GM18507 (cell line): ENCODE data around the gene SSTR4.
"Not testable (repeated sequence)": the region's sequence is repeated elsewhere in the genome, so short reads cannot be mapped to it uniquely, and the experiment has no call there.

Experiments
- DNase-seq: peaks from one replicate; pipeline ENCODE4 v3.0.0; 2011; ENCODE audit warnings: low read depth; ENCODE audit not compliant: insufficient read length; ENCODE audit errors: extremely low spot score
- FAIRE-seq: peaks from 2 replicates; lab custom pipeline; 2011; peaks lifted over from hg19 to GRCh38; lab: Jason Lieb, UNC

SSTR4 gene

DNA sequence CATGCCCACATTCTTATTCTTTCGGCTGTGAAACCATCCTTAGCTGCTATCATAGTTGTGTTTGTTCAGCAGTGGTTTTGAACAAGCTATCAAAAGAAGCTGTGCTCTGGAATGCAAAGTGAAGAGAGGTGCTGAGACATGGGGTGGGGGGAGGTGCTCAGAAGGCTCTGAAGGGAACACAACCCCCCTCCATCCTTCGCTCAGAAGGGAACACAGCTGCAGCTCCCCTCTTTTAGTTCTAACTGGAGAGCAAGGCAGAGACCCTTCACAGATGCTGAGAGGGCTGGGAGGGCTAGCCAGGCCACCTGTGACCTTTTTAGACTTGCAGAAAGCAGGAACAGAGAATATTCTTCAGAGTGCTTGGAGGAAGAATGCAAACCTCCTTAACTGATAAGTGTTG lies 17.6 kb upstream of the SSTR4 start:
- FAIRE-seq (no peak), DNase-seq (no peak)

DNA sequence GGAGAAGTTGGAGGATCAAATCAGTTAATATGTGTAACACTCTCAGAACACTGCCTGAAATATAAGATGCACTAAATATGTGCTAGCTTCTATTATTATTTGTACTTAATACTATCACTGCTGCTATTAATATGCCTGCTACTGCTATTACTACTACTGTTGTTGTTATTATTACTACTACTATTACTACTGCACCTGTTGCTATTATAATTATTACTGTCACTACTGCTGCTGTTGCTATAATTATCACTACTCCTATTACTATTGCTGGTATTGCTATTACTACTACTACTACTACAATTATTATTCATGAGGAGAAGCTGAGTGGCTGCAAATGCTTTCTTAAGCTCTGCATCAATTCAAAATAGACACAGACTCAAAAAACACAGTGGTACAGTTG lies 16.7 kb upstream of the SSTR4 start:
- no peak for FAIRE-seq
- no peak for DNase-seq

DNA sequence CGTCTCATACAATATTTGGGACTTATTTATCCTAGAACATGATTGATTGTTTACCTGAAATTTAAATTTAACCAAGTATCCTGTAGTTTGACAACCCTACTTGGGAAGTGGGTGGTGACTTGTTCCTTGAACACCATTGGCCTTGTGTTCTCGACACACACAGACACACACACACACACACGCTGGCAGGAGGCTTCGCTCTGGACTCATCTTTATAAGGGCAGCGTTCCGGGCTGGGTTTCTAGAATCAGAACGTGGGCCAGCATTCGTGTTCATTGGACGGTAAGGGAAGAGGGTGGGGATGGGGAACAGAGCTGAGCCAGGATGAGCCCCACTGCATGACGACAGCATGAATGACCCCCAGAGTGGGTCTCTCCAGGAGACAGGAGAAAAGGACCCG lies 16.2 kb upstream of the SSTR4 start:
- DNase-seq (no peak), FAIRE-seq (no peak)

DNA sequence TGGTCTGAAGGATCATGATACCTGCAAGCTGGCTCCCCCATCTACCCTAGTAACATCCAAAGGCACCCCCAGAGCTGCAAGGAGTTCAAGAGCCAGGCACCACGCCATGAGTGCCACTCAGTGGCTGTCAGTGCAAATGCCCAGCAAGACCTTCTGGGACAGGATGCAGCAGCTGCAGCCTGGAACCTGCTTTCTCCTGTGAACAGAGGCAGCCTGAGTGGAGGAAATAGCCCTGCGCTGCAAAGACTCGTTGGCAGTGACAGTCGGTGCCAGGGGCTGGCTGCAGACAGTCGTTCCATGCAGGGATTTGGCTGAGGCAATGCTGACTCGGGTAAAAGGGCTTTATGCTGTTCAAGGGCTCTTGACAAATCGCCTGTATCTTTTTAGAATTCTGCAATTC lies 15.7 kb upstream of the SSTR4 start:
- no peak for DNase-seq
- no peak for FAIRE-seq

DNA sequence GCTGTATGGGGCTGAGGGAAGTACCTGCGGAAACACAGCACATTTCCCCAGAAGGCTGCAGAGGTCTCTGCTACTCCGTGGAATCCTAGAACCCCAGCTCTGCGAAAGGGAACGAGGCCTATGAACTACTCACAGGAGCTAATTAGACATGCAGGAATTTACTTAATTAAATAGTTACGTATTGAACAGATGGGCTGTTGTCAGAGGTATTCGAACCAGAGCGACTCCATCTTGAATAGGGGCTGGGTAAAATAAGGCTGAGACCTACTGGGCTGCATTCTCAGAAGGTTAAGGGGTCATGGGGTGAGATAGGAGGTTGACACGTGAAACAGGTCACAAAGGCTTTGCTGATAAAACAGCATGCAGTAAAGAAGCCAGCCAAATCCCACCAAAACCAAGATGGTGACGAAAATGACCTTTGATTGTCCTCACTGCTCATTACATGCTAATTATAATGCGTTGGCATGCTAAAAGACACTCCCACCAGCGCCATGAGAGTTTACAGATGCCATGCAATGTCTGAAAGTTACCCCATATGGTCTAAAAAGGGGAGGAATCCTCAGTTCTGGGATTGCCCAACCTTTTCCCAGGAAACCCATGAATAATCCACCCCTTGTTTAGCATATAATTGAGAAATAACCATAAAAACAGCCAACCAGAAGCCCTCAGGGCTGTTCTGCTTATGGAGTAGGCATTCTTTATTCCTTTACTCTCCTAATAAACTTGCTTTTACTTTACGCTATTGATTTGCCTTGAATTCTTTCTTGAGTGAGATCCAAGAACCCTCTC lies 14.7 kb upstream of the SSTR4 start:
- no peak for DNase-seq
- no peak for FAIRE-seq

DNA sequence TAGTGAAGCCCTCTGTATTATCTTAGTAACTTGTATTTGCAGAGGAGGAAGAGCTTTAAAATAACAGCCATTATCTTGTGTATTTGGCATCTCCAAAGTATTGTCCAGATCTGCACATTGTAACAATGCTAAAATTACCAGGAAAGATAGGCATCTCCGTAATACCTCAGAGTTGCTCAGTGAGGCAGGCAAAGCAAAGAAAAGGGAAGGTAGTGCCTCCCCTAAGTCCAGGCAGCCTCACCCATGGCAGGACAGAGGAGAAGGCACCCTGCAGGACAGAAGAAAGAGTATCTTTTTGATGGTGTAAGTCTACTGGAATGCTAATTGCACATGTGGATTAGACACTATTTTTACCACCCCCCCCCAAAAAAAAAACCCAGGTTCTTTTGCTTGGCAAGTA lies 13.6 kb upstream of the SSTR4 start:
- no peak for DNase-seq

DNA sequence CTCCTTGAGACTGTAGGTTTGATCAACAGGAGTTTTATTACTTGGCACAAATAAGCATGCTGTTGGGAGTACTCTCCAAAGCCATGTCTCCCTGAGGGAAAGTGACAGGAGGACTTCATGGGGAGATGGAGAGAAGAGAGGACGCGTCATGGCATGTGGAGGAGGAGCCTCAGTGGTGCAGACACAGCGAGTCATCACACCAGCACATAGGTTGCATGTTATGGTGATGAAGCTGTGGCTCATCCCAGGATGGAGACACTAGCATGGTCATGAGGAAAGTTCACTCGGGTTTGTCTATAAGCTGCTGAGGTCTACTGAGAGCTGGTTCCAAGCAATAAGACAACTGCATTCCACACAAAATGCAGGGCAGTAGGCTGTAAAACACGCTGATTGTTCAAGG lies 13.2 kb upstream of the SSTR4 start:
- DNase-seq = no peak
- FAIRE-seq = no peak

More for the DNA sequence above, 13.6 kb upstream of the SSTR4 start:
- no peak for FAIRE-seq

DNA sequence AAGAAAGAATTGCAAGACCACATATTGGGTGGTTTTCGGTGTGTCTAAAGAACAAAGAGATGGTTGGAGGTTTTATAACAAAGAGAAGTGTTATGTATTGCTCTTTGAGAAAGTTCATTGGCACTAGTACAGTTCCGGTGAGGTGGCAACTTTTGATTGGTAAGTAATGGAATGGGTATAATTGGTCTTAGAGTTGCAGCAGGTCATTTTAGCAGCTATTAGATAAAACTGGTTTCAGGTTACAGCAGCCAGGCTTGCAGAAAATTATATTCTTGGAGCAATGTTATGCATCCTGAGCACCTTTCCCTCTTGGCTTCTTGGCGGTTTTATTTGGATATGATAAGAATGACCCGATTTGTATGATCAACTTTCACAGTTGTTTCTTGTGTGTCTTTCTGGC lies 12.3 kb upstream of the SSTR4 start:
- DNase-seq (no peak), FAIRE-seq (no peak)

DNA sequence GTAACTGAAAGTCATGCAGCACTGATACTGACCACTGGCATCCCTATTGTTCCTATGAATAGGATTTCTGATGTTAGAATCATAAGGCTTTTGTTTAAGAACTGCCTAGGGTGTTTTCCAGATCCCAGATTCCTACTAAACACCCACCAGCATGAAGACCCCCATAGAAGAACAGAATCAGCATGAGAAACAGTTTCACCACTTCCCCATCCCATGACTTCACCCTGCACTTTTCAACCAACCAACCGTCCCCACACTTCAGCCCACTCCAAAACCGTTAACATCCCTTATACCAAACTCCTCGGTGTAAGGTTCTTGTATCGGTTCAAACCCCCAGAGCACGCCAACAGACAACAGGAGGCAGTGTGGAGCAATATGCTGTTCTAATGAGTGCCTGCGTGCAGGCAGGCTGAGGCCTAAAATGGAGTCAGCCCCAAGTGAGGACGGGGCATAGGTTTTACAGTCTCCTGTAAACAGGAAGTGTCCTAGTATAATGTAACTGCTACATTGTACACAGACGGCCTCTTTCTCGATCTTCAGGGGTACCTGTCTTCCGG lies 11.4 kb upstream of the SSTR4 start:
- FAIRE-seq = no peak
- DNase-seq = no peak

DNA sequence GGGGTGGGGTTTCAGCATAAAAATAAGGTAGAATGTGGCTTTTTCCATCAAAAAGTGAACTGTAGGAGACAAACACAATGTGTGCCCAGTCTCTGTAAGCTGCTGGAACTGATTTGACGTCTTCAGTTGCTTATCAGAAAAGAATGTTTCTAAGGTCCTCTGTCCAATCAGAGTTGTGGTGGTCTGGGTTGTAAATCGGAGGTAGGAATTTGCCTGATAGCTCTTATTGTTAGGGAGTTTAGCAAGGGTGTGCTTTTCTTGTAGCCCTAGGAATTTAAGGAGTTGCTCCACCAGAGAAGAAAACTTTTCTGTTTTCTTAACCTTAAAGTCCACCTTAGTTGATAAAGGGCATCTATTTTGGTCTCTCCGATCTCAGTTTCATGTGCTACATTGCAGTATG lies 10.4 kb upstream of the SSTR4 start:
- FAIRE-seq = no peak
- DNase-seq = no peak

DNA sequence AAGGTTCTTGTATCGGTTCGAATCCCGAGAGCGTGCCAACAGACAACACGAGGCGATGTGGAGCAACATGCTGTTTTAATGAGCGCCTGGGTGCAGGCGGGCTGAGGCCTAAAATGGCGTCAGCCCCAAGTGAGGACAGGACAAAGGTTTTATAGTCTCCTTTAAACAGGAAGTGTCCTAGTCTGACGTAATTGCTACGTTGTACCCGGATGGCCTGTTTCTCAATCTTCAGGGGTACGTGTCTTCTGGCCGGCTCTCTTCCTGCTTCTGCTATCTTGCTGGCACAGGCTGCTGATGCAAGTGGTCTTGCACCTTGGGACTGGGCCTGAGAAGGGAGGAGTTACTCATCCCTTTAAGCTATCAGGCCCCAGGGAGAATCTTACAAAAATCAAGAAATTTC lies 9.6 kb upstream of the SSTR4 start:
- not testable (repeated sequence) for DNase-seq, FAIRE-seq

DNA sequence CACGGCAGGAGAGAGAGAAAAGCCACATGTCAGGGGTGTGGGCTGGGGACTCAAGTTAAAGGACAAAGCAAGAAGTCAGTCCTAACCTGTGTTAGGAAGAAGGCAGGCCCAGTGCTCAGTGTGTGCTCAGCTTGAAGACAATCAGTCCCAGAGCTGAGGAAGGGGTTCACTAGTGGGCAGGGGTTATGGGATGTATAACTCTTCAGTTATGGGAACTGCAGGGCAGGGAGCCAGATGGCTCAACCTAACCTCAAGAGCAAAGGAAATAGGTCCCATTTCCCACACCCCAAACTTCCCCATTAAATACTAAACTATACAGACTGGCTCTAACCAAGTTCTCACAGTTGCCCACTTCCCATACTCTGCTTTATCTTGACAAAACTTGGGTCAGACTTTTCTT lies 7.4 kb upstream of the SSTR4 start:
- no peak for DNase-seq
- FAIRE-seq = no peak

DNA sequence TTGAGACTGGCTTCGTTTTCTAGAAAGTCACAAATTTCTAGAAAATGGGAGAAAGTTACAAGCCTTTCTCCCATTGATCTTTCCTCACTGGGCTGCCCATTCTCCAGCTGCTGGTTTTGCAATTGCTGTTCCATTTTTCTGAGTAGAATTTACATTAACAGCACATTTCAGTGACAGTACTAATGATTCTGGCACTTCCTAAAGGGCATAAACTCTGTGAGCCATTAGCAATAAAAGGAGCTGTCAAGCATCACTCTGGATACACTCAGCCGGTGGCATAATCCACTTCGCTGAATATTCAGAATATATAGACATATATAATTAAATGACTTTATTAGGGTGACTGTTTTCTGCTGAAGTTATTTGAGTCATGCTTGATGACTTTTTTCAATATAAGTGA lies 6.7 kb upstream of the SSTR4 start:
- FAIRE-seq (no peak), DNase-seq (no peak)

DNA sequence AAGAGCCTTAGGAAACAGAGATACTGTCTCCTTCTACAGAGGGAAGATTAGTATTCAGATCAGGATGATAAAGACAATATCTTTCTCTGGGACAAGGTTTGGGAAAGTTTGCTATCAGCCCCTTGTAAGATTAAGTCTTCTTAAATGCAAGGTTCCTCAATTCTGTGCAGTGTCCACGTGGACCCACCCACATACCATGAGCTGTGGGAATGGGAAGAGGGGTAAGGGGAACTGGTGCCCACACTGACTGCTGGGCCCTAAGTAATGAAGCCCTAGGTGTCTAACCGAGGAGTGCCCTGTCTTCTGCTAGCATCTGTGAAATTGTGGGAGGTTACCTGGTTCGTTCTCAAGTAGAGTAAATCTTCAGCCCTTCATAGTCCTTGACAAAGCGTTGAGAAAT lies 5.8 kb upstream of the SSTR4 start:
- DNase-seq = no peak
- FAIRE-seq = no peak

DNA sequence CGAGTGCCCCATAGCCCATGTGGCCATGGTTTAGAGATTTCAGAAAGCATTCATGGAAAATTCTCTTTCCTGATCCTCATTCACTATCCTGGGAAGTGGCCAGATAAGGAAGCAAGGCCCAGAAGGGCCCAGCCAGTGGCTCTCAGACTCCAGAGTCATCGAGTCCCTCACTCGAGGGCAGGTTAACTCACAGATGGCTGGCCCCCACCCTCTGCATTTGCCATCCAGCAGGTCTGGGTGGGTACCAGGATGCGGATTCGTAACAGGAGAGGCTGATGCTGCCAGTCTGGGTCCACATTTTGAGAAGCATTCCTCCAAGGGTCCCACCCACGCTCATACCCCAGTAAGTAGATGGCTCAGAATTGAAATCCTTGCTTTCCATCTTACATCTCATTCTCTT lies 3.8 kb upstream of the SSTR4 start:
- no peak for FAIRE-seq
- DNase-seq = no peak

DNA sequence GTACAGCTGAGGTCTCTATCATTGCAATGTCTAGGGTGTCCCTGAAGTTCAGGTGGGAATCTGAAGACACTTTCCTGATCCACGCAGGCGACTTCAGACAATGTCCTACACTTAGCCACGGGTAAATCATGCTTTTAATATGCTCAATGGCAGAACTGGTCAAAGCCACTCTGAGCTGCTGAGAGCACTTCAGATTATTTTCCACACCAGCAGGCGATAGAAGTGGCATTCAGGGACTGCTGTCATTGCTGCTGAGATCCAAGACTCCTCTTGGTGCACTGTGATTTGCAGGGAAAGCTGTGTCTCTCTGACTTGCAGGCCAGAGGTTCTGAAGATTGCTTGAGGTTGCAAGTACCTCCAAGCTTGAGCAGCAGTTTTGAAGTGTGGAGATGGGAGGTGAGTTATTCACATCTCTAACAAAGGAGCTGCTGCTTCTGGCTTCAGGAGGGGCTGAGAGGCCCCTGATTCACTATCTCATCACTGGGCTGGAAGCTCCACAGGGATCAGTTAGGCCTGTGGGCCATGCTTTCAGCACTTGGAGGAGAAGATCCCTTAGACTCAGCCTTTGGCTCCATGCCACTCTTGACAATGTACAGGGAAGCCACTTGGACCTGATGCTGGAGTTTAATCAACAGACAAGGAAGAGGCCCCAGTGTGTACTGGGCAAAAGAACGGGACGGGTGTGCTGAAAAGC lies 2.9 kb upstream of the SSTR4 start:
- DNase-seq (no peak), FAIRE-seq (no peak)

DNA sequence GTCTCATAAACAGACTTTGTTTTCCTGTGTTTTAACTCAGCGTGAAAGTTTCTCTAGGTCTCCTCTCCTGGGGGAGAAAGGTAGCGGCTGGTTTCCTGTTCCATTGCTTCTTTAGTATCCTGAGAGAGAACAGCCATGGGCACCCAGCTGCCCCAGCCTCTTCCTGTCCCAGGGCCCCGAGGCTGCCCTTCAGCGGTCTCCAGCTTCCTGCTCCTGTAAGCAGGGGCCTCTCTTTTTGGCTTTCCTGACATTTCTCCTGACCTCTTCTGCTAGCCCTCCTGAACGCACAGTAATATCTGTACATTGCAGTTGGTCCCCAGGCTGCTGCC lies 2.4 kb upstream of the SSTR4 start:
- no peak for FAIRE-seq
- DNase-seq = no peak

DNA sequence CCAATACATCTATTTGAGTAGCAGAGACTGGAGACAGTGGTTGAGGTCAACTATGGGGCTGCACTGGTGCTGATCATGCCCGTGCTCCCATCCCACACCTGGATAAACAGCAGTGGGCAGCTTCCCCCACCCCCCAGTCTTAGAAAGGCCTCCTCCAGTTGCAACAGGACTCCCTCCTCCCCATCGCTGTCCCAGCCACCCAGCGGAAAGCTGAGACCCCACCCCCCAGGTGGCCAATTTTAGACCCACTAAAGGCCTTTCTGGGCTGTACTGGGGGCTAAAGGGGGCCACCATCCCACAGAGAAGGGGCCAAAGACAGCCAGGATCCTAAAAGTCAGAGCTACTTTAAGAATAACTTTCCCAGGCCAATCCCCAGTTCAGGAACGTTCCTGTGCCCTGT lies 1.2 kb upstream of the SSTR4 start:
- DNase-seq (no peak), FAIRE-seq (no peak)

DNA sequence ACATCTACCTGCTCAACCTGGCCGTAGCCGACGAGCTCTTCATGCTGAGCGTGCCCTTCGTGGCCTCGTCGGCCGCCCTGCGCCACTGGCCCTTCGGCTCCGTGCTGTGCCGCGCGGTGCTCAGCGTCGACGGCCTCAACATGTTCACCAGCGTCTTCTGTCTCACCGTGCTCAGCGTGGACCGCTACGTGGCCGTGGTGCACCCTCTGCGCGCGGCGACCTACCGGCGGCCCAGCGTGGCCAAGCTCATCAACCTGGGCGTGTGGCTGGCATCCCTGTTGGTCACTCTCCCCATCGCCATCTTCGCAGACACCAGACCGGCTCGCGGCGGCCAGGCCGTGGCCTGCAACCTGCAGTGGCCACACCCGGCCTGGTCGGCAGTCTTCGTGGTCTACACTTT lies 619 bp downstream of the SSTR4 start:
- FAIRE-seq (no peak), DNase-seq (no peak)

DNA sequence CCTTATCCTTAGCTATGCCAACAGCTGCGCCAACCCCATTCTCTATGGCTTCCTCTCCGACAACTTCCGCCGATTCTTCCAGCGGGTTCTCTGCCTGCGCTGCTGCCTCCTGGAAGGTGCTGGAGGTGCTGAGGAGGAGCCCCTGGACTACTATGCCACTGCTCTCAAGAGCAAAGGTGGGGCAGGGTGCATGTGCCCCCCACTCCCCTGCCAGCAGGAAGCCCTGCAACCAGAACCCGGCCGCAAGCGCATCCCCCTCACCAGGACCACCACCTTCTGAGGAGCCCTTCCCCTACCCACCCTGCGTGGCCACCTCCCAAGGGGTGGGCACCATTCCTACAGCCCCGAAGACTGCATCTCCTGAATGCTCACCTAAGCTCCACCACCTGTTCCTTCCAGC lies 1.3 kb downstream of the SSTR4 start:
- no peak for FAIRE-seq
- no peak for DNase-seq

DNA sequence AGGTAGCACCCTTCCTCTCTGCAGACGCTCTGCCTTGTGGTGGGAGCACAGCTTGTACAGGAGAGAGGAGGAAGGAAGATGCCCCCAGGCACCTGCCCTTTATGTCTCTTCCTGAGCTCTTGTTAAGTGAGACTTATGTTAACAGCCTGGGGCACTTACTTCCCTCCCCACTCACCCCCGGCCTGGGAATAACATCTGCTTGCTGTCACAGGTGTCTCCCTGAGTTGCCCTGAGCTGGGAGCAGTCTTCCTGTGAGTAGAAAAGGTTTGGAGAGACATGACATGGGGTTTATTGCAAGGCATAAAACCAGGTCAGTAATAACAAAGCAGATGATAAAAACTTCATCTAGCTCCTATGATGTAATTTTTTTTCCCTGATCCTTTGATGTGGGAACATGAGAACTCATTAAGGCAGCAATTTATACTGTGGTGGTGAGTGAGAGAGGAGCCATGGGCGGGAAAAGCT lies 1.9 kb downstream of the SSTR4 start:
- no peak for DNase-seq

More for the DNA sequence above, 1.9 kb downstream of the SSTR4 start:
- no peak for FAIRE-seq
